PC-3 (cell line): ENCODE results near the gene PXK. TPM values are rescaled to one million over a fixed set of nuclear protein-coding genes. Genes with fewer than 3 reads are reported as not detected.

ENCODE experiments used
- ATAC-seq: fragments of 200-7000 bp; cut with Tn5 transposase; 2 replicates; pipeline ENCODE4 v1.9.1; 2020; ENCODE audit warnings: mild to moderate bottlenecking, moderate library complexity
- BruUV-seq: library from RNA; stranded (reverse); fragments of 400-500 nt; replicated peaks from 2 replicates; lab custom pipeline; 2021; lab: Mats Ljungman, UMichigan
- CTCF ChIA-PET: fragments of 300-600 bp; sonication (Branson Sonifier 250); formaldehyde crosslinking; loops from one replicate; lab custom pipeline; 2022; ENCODE audit warnings: antibody characterized with exemption; lab: Charles Lee
- POLR2A ChIA-PET: fragments of 300-600 bp; sonication (Branson Sonifier 250); formaldehyde crosslinking; loops from one replicate; lab custom pipeline; 2022; ENCODE audit warnings: antibody characterized with exemption; ENCODE audit not compliant: unreplicated experiment; lab: Charles Lee
- DNase-seq: peaks from one replicate; pipeline ENCODE4 v3.0.0-alpha.2; 2015
- H2AFZ ChIP-seq: fragments of 300-600 bp; sonication (generic); 2 replicates; pipeline ENCODE4 v1.6.0; 2016; ENCODE audit warnings: antibody characterized with exemption, low read length
- H3F3A ChIP-seq: fragments of 300-600 bp; sonication (generic); one replicate; pipeline ENCODE4 v1.6.0; 2017; ENCODE audit warnings: antibody characterized with exemption, low read length, control low read depth, mild to moderate bottlenecking; ENCODE audit not compliant: unreplicated experiment
- H3K27ac ChIP-seq: fragments of 300-600 bp; sonication (generic); 2 replicates; pipeline ENCODE4 v1.5.1; 2016; ENCODE audit warnings: mild to moderate bottlenecking, low read length
- H3K27me3 ChIP-seq: fragments of 300-600 bp; sonication (generic); 2 replicates; pipeline ENCODE4 v1.6.1; 2016; ENCODE audit warnings: low read length, mixed read lengths
- H3K36me3 ChIP-seq: fragments of 300-600 bp; sonication (generic); 2 replicates; pipeline ENCODE4 v1.6.1; 2016; ENCODE audit warnings: low read depth, mixed run types, low read length, mixed read lengths
- H3K4me1 ChIP-seq: fragments of 300-600 bp; sonication (generic); 2 replicates; pipeline ENCODE4 v1.5.1; 2016; ENCODE audit warnings: low read length; ENCODE audit not compliant: insufficient read depth
- H3K4me2 ChIP-seq: fragments of 300-600 bp; sonication (generic); 2 replicates; pipeline ENCODE4 v1.6.0; 2016; ENCODE audit warnings: low read length
- H3K4me3 ChIP-seq: fragments of 300-600 bp; sonication (generic); 2 replicates; pipeline ENCODE4 v1.5.1; 2016; ENCODE audit warnings: mild to moderate bottlenecking, low read length, mixed read lengths
- H3K79me2 ChIP-seq: fragments of 300-600 bp; sonication (generic); 2 replicates; pipeline ENCODE4 v1.6.1; 2017; ENCODE audit warnings: low read length, mixed read lengths
- H3K9ac ChIP-seq: fragments of 300-600 bp; sonication (generic); 2 replicates; pipeline ENCODE4 v1.6.0; 2016; ENCODE audit warnings: mild to moderate bottlenecking, low read length
- H3K9me2 ChIP-seq: fragments of 300-600 bp; sonication (generic); replicated peaks from 2 replicates; pipeline ENCODE4 v1.6.1; 2016; ENCODE audit warnings: mixed run types, low read length, mixed read lengths
- H3K9me3 ChIP-seq: fragments of 300-600 bp; sonication (generic); 2 replicates; pipeline ENCODE4 v1.6.1; 2016; ENCODE audit warnings: low read length, mixed read lengths
- H4K20me1 ChIP-seq: fragments of 300-600 bp; sonication (generic); 2 replicates; pipeline ENCODE4 v1.6.1; 2016; ENCODE audit warnings: low read length, mixed read lengths
- CTCF ChIP-seq: fragments of 300-600 bp; sonication (generic); conservative IDR thresholded peaks from 2 replicates; pipeline ENCODE4 v1.5.1; 2017; ENCODE audit warnings: antibody characterized with exemption, low read depth, mild to moderate bottlenecking, low read length
- EZH2 ChIP-seq: fragments of 300-600 bp; sonication (generic); IDR thresholded peaks from one replicate; pipeline ENCODE4 v1.6.1; 2017; ENCODE audit warnings: antibody characterized with exemption, mild to moderate bottlenecking, low read length; ENCODE audit not compliant: unreplicated experiment
- EZH2phosphoT487 ChIP-seq: fragments of 300-600 bp; sonication (generic); IDR thresholded peaks from 2 replicates; pipeline ENCODE4 v1.6.1; 2018; ENCODE audit warnings: mild to moderate bottlenecking, antibody characterized with exemption, low read length, borderline replicate concordance
- intact Hi-C: fragments of 100-400 bp; cut with micrococcal nuclease; formaldehyde crosslinking; loops from 2 replicates; pipeline ENCODE4 v1.9.0; 2023
- total RNA-seq: library from RNA; depleted of rRNA; stranded (reverse); fragments of >200 nt; gene quantifications from 2 replicates; pipeline ENCODE4 v1.2.3, GENCODE V29; 2014

Gene PXK
- total RNA-seq, 1 experiment from 2014 or later, result 14.5 TPM

- CTCF ChIA-PET, result no interaction called here
- Histone ChIP-seq H3K9me2 (no peaks in the 10 kb centered on the region), H4K20me1 (no peaks in the 10 kb centered on the region), H3K4me2 (0 out of 2 replicates have a peak overlapping the region, but pooled peaks have one; percentile 7), H2AFZ (no peak overlapping the region), H3F3A (no peaks in the 10 kb centered on the region), H3K27ac (no peak overlapping the region), H3K4me3 (no peak overlapping the region), H3K27me3 (no peaks in the 10 kb centered on the region), H3K9me3 (no peaks in the 10 kb centered on the region), H3K9ac (no peak overlapping the region), H3K36me3 (no peaks in the 10 kb centered on the region), H3K79me2 (no peaks in the 10 kb centered on the region), H3K4me1 (peaks cover 16% of the 10 kb centered on the region)
- peak; percentile 34 for DNase-seq
- intact Hi-C loops, result no loop called here
- TF ChIP-seq EZH2 (no peak), EZH2phosphoT487 (no peak)
- ATAC-seq, result peak; percentile 46; the same call in 1 of the 2 replicates
- POLR2A ChIA-PET, result interaction anchor here (0.6 kb wide), 2 partner anchors 14 to 24 kb away, joined by 5 to 6 read pairs; no protein-coding TSS in a partner anchor
- BruUV-seq, result no TSS peak
Measured at GRCh38 chr3:58350627-58351013, 17.9 kb downstream of the PXK start.

- no TSS peak for BruUV-seq
- Histone ChIP-seq H3F3A (no peaks in the 10 kb centered on the region), H2AFZ (no peak overlapping the region), H3K27ac (no peak overlapping the region), H3K36me3 (no peaks in the 10 kb centered on the region), H3K79me2 (no peaks in the 10 kb centered on the region), H3K9ac (no peak overlapping the region), H3K9me3 (no peaks in the 10 kb centered on the region), H3K4me1 (peaks cover 9% of the 10 kb centered on the region), H3K4me2 (no peak overlapping the region), H3K9me2 (no peaks in the 10 kb centered on the region), H3K4me3 (no peak overlapping the region), H4K20me1 (no peaks in the 10 kb centered on the region), H3K27me3 (no peaks in the 10 kb centered on the region)
- intact Hi-C loops, result no loop called here
- DNase-seq (no peak), ATAC-seq (no peak; the same call in 1 of the 2 replicates)
- TF ChIP-seq EZH2, result no peak
- TF ChIP-seq CTCF, result no peak
- TF ChIP-seq EZH2phosphoT487, result no peak
- ChIA-PET POLR2A (no interaction called here), CTCF (no interaction called here)
Measured at GRCh38 chr3:58351920-58352319, 19.2 kb downstream of the PXK start.

GRCh38 chr3:58352626-58353025, 19.9 kb downstream of the PXK start:
- Histone ChIP-seq H3K4me3 (no peak overlapping the region), H3K4me1 (peaks cover 9% of the 10 kb centered on the region), H3K9me2 (no peaks in the 10 kb centered on the region), H3K27me3 (no peaks in the 10 kb centered on the region), H3K27ac (no peak overlapping the region), H3K9me3 (no peaks in the 10 kb centered on the region), H3F3A (no peaks in the 10 kb centered on the region), H2AFZ (no peak overlapping the region), H3K79me2 (no peaks in the 10 kb centered on the region), H3K36me3 (no peaks in the 10 kb centered on the region), H3K9ac (no peak overlapping the region), H4K20me1 (no peaks in the 10 kb centered on the region), H3K4me2 (no peak overlapping the region)
- ATAC-seq, result no peak
- CTCF ChIA-PET, result no interaction called here
- intact Hi-C loops, result no loop called here
- TF ChIP-seq EZH2 (no peak), CTCF (no peak), EZH2phosphoT487 (no peak)
- DNase-seq, result no peak
- BruUV-seq, result no TSS peak
- POLR2A ChIA-PET, result no interaction called here
